ENCODE data around the gene EVL.

The EVL gene

GRCh38 chr14:100067481-100067880, 2.3 kb downstream of the EVL start:
- Histone ChIP-seq H3K9ac (ENCODE audit: low read length in 2 of 2) (no peak overlapping the region), H3K27me3 (ENCODE audit: control insufficient read depth in 1 of 2, insufficient read depth in 2 of 2, low read length in 2 of 2) (no peaks in the 10 kb centered on the region), H3K36me3 (ENCODE audit: control insufficient read depth in 2 of 2, insufficient read depth in 2 of 2, low read length in 2 of 2) (no peaks in the 10 kb centered on the region), H3K4me1 (ENCODE audit: control insufficient read depth, insufficient read depth, low read length) (no peaks in the 10 kb centered on the region), H3K9me3 (ENCODE audit: control insufficient read depth in 2 of 2, low read length in 2 of 2) (no peaks in the 10 kb centered on the region), H3K4me3 (ENCODE audit: low read length in 2 of 2) (no peak overlapping the region), H3K27ac (ENCODE audit: low read length) (no peak overlapping the region)

- no peak overlapping the region for H3K4me3 ChIP-seq (ENCODE audit: low read length in 2 of 2)
- H3K9ac ChIP-seq (ENCODE audit: low read length in 2 of 2): no peak overlapping the region
- no peaks in the 10 kb centered on the region for H3K9me3 ChIP-seq (ENCODE audit: control insufficient read depth in 2 of 2, low read length in 2 of 2)
- no peaks in the 10 kb centered on the region for H3K36me3 ChIP-seq (ENCODE audit: control insufficient read depth in 2 of 2, insufficient read depth in 2 of 2, low read length in 2 of 2)
- no peak overlapping the region for H3K27ac ChIP-seq (ENCODE audit: low read length)
- H3K27me3 ChIP-seq (ENCODE audit: control insufficient read depth in 1 of 2, insufficient read depth in 2 of 2, low read length in 2 of 2): no peaks in the 10 kb centered on the region
- H3K4me1 ChIP-seq (ENCODE audit: control insufficient read depth, insufficient read depth, low read length): no peaks in the 10 kb centered on the region
These were observed 3.0 kb downstream of the EVL start for GRCh38 chr14:100067971-100068959.

GRCh38 chr14:100069161-100069800, 4.1 kb downstream of the EVL start:
- Histone ChIP-seq H3K4me3 (ENCODE audit: low read length in 2 of 2) (no peak overlapping the region), H3K27me3 (ENCODE audit: control insufficient read depth in 1 of 2, insufficient read depth in 2 of 2, low read length in 2 of 2) (no peaks in the 10 kb centered on the region), H3K4me1 (ENCODE audit: control insufficient read depth, insufficient read depth, low read length) (no peaks in the 10 kb centered on the region), H3K9ac (ENCODE audit: low read length in 2 of 2) (no peak overlapping the region), H3K27ac (ENCODE audit: low read length) (no peak overlapping the region), H3K9me3 (ENCODE audit: control insufficient read depth in 2 of 2, low read length in 2 of 2) (no peaks in the 10 kb centered on the region), H3K36me3 (ENCODE audit: control insufficient read depth in 2 of 2, insufficient read depth in 2 of 2, low read length in 2 of 2) (no peaks in the 10 kb centered on the region)

- no peak overlapping the region for H3K4me3 ChIP-seq (ENCODE audit: low read length in 2 of 2)
- H3K36me3 ChIP-seq (ENCODE audit: control insufficient read depth in 2 of 2, insufficient read depth in 2 of 2, low read length in 2 of 2): no peaks in the 10 kb centered on the region
- H3K9me3 ChIP-seq (ENCODE audit: control insufficient read depth in 2 of 2, low read length in 2 of 2): no peaks in the 10 kb centered on the region
- no peak overlapping the region for H3K27ac ChIP-seq (ENCODE audit: low read length)
- peaks cover 4% of the 10 kb centered on the region for H3K4me1 ChIP-seq (ENCODE audit: control insufficient read depth, insufficient read depth, low read length)
- H3K9ac ChIP-seq (ENCODE audit: low read length in 2 of 2): no peak overlapping the region
- H3K27me3 ChIP-seq (ENCODE audit: control insufficient read depth in 1 of 2, insufficient read depth in 2 of 2, low read length in 2 of 2): no peaks in the 10 kb centered on the region
These were observed 5.1 kb downstream of the EVL start for GRCh38 chr14:100070310-100070709.

- Histone ChIP-seq H3K4me1 (ENCODE audit: control insufficient read depth, insufficient read depth, low read length) (peaks cover 5% of the 10 kb centered on the region), H3K9ac (ENCODE audit: low read length in 2 of 2) (no peak overlapping the region)
These were observed 6.3 kb downstream of the EVL start for GRCh38 chr14:100071545-100071944.

GRCh38 chr14:100072783-100073346, 7.6 kb downstream of the EVL start:
- H3K4me1 ChIP-seq (ENCODE audit: control insufficient read depth, insufficient read depth, low read length): peaks cover 8% of the 10 kb centered on the region
- no peaks in the 10 kb centered on the region for H3K36me3 ChIP-seq (ENCODE audit: control insufficient read depth in 2 of 2, insufficient read depth in 2 of 2, low read length in 2 of 2)
- H3K9me3 ChIP-seq (ENCODE audit: control insufficient read depth in 2 of 2, low read length in 2 of 2): no peaks in the 10 kb centered on the region
- H3K4me3 ChIP-seq (ENCODE audit: low read length in 2 of 2): no peak overlapping the region
- H3K9ac ChIP-seq (ENCODE audit: low read length in 2 of 2): no peak overlapping the region
- H3K27me3 ChIP-seq (ENCODE audit: control insufficient read depth in 1 of 2, insufficient read depth in 2 of 2, low read length in 2 of 2): no peaks in the 10 kb centered on the region
- no peak overlapping the region for H3K27ac ChIP-seq (ENCODE audit: low read length)

More at GRCh38 chr14:100071545-100071944, 6.3 kb downstream of the EVL start:
- Histone ChIP-seq H3K27me3 (ENCODE audit: control insufficient read depth in 1 of 2, insufficient read depth in 2 of 2, low read length in 2 of 2) (no peaks in the 10 kb centered on the region), H3K36me3 (ENCODE audit: control insufficient read depth in 2 of 2, insufficient read depth in 2 of 2, low read length in 2 of 2) (no peaks in the 10 kb centered on the region), H3K4me3 (ENCODE audit: low read length in 2 of 2) (no peak overlapping the region), H3K27ac (ENCODE audit: low read length) (no peak overlapping the region), H3K9me3 (ENCODE audit: control insufficient read depth in 2 of 2, low read length in 2 of 2) (no peaks in the 10 kb centered on the region)

- H3K27ac ChIP-seq (ENCODE audit: low read length): no peak overlapping the region
- no peak overlapping the region for H3K4me3 ChIP-seq (ENCODE audit: low read length in 2 of 2)
- no peak overlapping the region for H3K9ac ChIP-seq (ENCODE audit: low read length in 2 of 2)
- H3K9me3 ChIP-seq (ENCODE audit: control insufficient read depth in 2 of 2, low read length in 2 of 2): no peaks in the 10 kb centered on the region
- H3K4me1 ChIP-seq (ENCODE audit: control insufficient read depth, insufficient read depth, low read length): peaks cover 11% of the 10 kb centered on the region
- H3K36me3 ChIP-seq (ENCODE audit: control insufficient read depth in 2 of 2, insufficient read depth in 2 of 2, low read length in 2 of 2): no peaks in the 10 kb centered on the region
- H3K27me3 ChIP-seq (ENCODE audit: control insufficient read depth in 1 of 2, insufficient read depth in 2 of 2, low read length in 2 of 2): no peaks in the 10 kb centered on the region
These were observed 8.6 kb downstream of the EVL start for GRCh38 chr14:100073576-100074430.

GRCh38 chr14:100074431-100075100, 9.3 kb downstream of the EVL start:
- Histone ChIP-seq H3K27me3 (ENCODE audit: control insufficient read depth in 1 of 2, insufficient read depth in 2 of 2, low read length in 2 of 2) (no peaks in the 10 kb centered on the region), H3K36me3 (ENCODE audit: control insufficient read depth in 2 of 2, insufficient read depth in 2 of 2, low read length in 2 of 2) (no peaks in the 10 kb centered on the region), H3K4me1 (ENCODE audit: control insufficient read depth, insufficient read depth, low read length) (peaks cover 15% of the 10 kb centered on the region), H3K27ac (ENCODE audit: low read length) (no peak overlapping the region), H3K4me3 (ENCODE audit: low read length in 2 of 2) (no peak overlapping the region), H3K9me3 (ENCODE audit: control insufficient read depth in 2 of 2, low read length in 2 of 2) (no peaks in the 10 kb centered on the region), H3K9ac (ENCODE audit: low read length in 2 of 2) (no peak overlapping the region)

- Histone ChIP-seq H3K36me3 (ENCODE audit: control insufficient read depth in 2 of 2, insufficient read depth in 2 of 2, low read length in 2 of 2) (no peaks in the 10 kb centered on the region), H3K4me3 (ENCODE audit: low read length in 2 of 2) (no peak overlapping the region), H3K9me3 (ENCODE audit: control insufficient read depth in 2 of 2, low read length in 2 of 2) (no peaks in the 10 kb centered on the region), H3K9ac (ENCODE audit: low read length in 2 of 2) (no peak overlapping the region), H3K4me1 (ENCODE audit: control insufficient read depth, insufficient read depth, low read length) (peaks cover 15% of the 10 kb centered on the region), H3K27ac (ENCODE audit: low read length) (no peak overlapping the region), H3K27me3 (ENCODE audit: control insufficient read depth in 1 of 2, insufficient read depth in 2 of 2, low read length in 2 of 2) (no peaks in the 10 kb centered on the region)
These were observed 10.5 kb downstream of the EVL start for GRCh38 chr14:100075681-100076080.

- Histone ChIP-seq H3K4me1 (ENCODE audit: control insufficient read depth, insufficient read depth, low read length) (peaks cover 15% of the 10 kb centered on the region), H3K27ac (ENCODE audit: low read length) (no peak overlapping the region), H3K36me3 (ENCODE audit: control insufficient read depth in 2 of 2, insufficient read depth in 2 of 2, low read length in 2 of 2) (no peaks in the 10 kb centered on the region), H3K9ac (ENCODE audit: low read length in 2 of 2) (no peak overlapping the region), H3K9me3 (ENCODE audit: control insufficient read depth in 2 of 2, low read length in 2 of 2) (no peaks in the 10 kb centered on the region), H3K27me3 (ENCODE audit: control insufficient read depth in 1 of 2, insufficient read depth in 2 of 2, low read length in 2 of 2) (no peaks in the 10 kb centered on the region), H3K4me3 (ENCODE audit: low read length in 2 of 2) (no peak overlapping the region)
These were observed 10.9 kb downstream of the EVL start for GRCh38 chr14:100076133-100076532.

Measured in stomach smooth muscle (tissue), 2 donors.